ENCODE results near the gene SRF. TPM values are rescaled to one million over a fixed set of nuclear protein-coding genes. Genes with fewer than 3 reads are reported as not detected.

Gene SRF
- total RNA-seq, 2 donors from 2014 or later, result 32.7 to 44.2 TPM

GRCh38 chr6:43178951-43179830 lies 8.1 kb downstream of the SRF start:
- peaks cover 9% of the 10 kb centered on the region for H3K4me1 ChIP-seq (ENCODE audit: control insufficient read depth, insufficient read depth, low read length)
- no peak overlapping the region for H3K4me3 ChIP-seq (ENCODE audit: low read length)
- no peak for DNase-seq
- no peak overlapping the region for H3K9ac ChIP-seq (ENCODE audit: extremely low read depth, low read length, poor library complexity, severe bottlenecking)
- WGBS, 2 experiments (ENCODE audit: insufficient coverage in 1 of 2, insufficient read length in 1 of 2), result 93 to 98% methylated on average over 12 to 20 of the region's 20 CpGs
- H3K27ac ChIP-seq (ENCODE audit: low read depth, low read length), result no peak overlapping the region
- Mint-ChIP-seq H3K36me3 (ENCODE audit: low read depth) (peaks cover 42% of the 10 kb centered on the region), H3K27ac (no peak overlapping the region), H3K4me3 (no peak overlapping the region), H3K4me1 (peaks cover 26% of the 10 kb centered on the region), H3K9me3 (no peaks in the 10 kb centered on the region), H3K27me3 (ENCODE audit: insufficient read depth) (no peaks in the 10 kb centered on the region)
- H3K36me3 ChIP-seq (ENCODE audit: control insufficient read depth, insufficient read depth, low read length), result peaks cover 46% of the 10 kb centered on the region
- TF ChIP-seq CTCF (conservative IDR thresholded peaks at IDR 0.05), result no peak
- H3K9me3 ChIP-seq (ENCODE audit: control insufficient read depth, low read length), result no peaks in the 10 kb centered on the region
- H3K27me3 ChIP-seq (ENCODE audit: control insufficient read depth, insufficient read depth, low read length, poor library complexity, severe bottlenecking), result no peaks in the 10 kb centered on the region

- whole genome bisulfite sequencing, 2 experiments (ENCODE audit: insufficient coverage in 1 of 2, insufficient read length in 1 of 2), result 92 to 100% methylated on average over 1 to 7 of the region's 7 CpGs
- peaks cover 4% of the 10 kb centered on the region for H3K4me1 ChIP-seq (ENCODE audit: control insufficient read depth, insufficient read depth, low read length)
- H3K9me3 ChIP-seq (ENCODE audit: control insufficient read depth, low read length), result no peaks in the 10 kb centered on the region
- no peak overlapping the region for H3K9ac ChIP-seq (ENCODE audit: extremely low read depth, low read length, poor library complexity, severe bottlenecking)
- H3K36me3 ChIP-seq (ENCODE audit: control insufficient read depth, insufficient read depth, low read length), result peaks cover 42% of the 10 kb centered on the region
- no peak overlapping the region for H3K27ac ChIP-seq (ENCODE audit: low read depth, low read length)
- Mint-ChIP-seq H3K27ac (no peak overlapping the region), H3K4me3 (no peak overlapping the region), H3K36me3 (ENCODE audit: low read depth) (peaks cover 37% of the 10 kb centered on the region), H3K27me3 (ENCODE audit: insufficient read depth) (no peaks in the 10 kb centered on the region), H3K4me1 (peaks cover 22% of the 10 kb centered on the region), H3K9me3 (no peaks in the 10 kb centered on the region)
- no peak for DNase-seq
- no peaks in the 10 kb centered on the region for H3K27me3 ChIP-seq (ENCODE audit: control insufficient read depth, insufficient read depth, low read length, poor library complexity, severe bottlenecking)
- no peak for TF ChIP-seq CTCF (conservative IDR thresholded peaks at IDR 0.05)
- H3K4me3 ChIP-seq (ENCODE audit: low read length), result no peak overlapping the region
Observed at GRCh38 chr6:43180058-43180457, 9.0 kb downstream of the SRF start.

GRCh38 chr6:43180985-43181384 lies 9.9 kb downstream of the SRF start:
- H3K4me3 ChIP-seq (ENCODE audit: low read length), result peak overlapping the region; percentile 83
- Mint-ChIP-seq H3K9me3 (no peaks in the 10 kb centered on the region), H3K4me1 (peaks cover 20% of the 10 kb centered on the region), H3K27ac (peak overlapping the region; percentile 72), H3K4me3 (peak overlapping the region; percentile 82), H3K27me3 (ENCODE audit: insufficient read depth) (no peaks in the 10 kb centered on the region), H3K36me3 (ENCODE audit: low read depth) (peaks cover 28% of the 10 kb centered on the region)
- H3K36me3 ChIP-seq (ENCODE audit: control insufficient read depth, insufficient read depth, low read length), result peaks cover 36% of the 10 kb centered on the region
- peak overlapping the region; percentile 60 for H3K9ac ChIP-seq (ENCODE audit: extremely low read depth, low read length, poor library complexity, severe bottlenecking)
- H3K4me1 ChIP-seq (ENCODE audit: control insufficient read depth, insufficient read depth, low read length), result peaks cover 3% of the 10 kb centered on the region
- no peak for TF ChIP-seq CTCF (conservative IDR thresholded peaks at IDR 0.05)
- no peak overlapping the region for H3K27ac ChIP-seq (ENCODE audit: low read depth, low read length)
- 82 to 90% methylated on average over 2 to 5 of the region's 5 CpGs for whole genome bisulfite sequencing, 2 experiments (ENCODE audit: insufficient coverage in 1 of 2, insufficient read length in 1 of 2)
- H3K9me3 ChIP-seq (ENCODE audit: control insufficient read depth, low read length), result no peaks in the 10 kb centered on the region
- no peak for DNase-seq
- H3K27me3 ChIP-seq (ENCODE audit: control insufficient read depth, insufficient read depth, low read length, poor library complexity, severe bottlenecking), result no peaks in the 10 kb centered on the region

All from endodermal cell (in vitro differentiated cells).